ENCODE data around the gene SNX9. TPM values are rescaled to one million over a fixed set of nuclear protein-coding genes. Genes with fewer than 3 reads are reported as not detected.

The SNX9 gene
- total RNA-seq, 1 donor from 2014 or later, result 25.0 TPM

GRCh38 chr6:157891544-157892362, 68.7 kb downstream of the SNX9 start:
- H3K27ac ChIP-seq, result no peak overlapping the region
- no peak for TF ChIP-seq CTCF (IDR thresholded peaks at IDR 0.05)
- H3K9me3 ChIP-seq, result no peaks in the 10 kb centered on the region
- peaks cover under 1% of the 10 kb centered on the region for H3K36me3 ChIP-seq
- ATAC-seq (peak; percentile 77), DNase-seq (no peak)
- no peak overlapping the region for H3K4me3 ChIP-seq
- intact Hi-C loops (cut with DNase I), result no loop called here
- H3K4me1 ChIP-seq, result no peaks in the 10 kb centered on the region
- no peaks in the 10 kb centered on the region for H3K27me3 ChIP-seq

GRCh38 chr6:157892363-157892877, 69.4 kb downstream of the SNX9 start:
- no peaks in the 10 kb centered on the region for H3K4me1 ChIP-seq
- no peak overlapping the region for H3K4me3 ChIP-seq
- peaks cover 8% of the 10 kb centered on the region for H3K36me3 ChIP-seq
- no peak for TF ChIP-seq CTCF (IDR thresholded peaks at IDR 0.05)
- intact Hi-C loops (cut with DNase I), result no loop called here
- no peak overlapping the region for H3K27ac ChIP-seq
- DNase-seq, result no peak
- no peaks in the 10 kb centered on the region for H3K27me3 ChIP-seq
- H3K9me3 ChIP-seq, result no peaks in the 10 kb centered on the region
- no peak for ATAC-seq

- no peak for DNase-seq
- Histone ChIP-seq H3K27ac (no peak overlapping the region), H3K4me3 (no peak overlapping the region), H3K36me3 (peaks cover 16% of the 10 kb centered on the region), H3K9me3 (no peaks in the 10 kb centered on the region), H3K27me3 (no peaks in the 10 kb centered on the region), H3K4me1 (no peaks in the 10 kb centered on the region)
- intact Hi-C loops (cut with DNase I), result no loop called here
- no peak for TF ChIP-seq CTCF (IDR thresholded peaks at IDR 0.05)
- no peak for ATAC-seq
These were observed 70.2 kb downstream of the SNX9 start for GRCh38 chr6:157893238-157893637.

GRCh38 chr6:157895585-157895984, 72.5 kb downstream of the SNX9 start:
- TF ChIP-seq CTCF (IDR thresholded peaks at IDR 0.05), result no peak
- intact Hi-C loops (cut with DNase I), result no loop called here
- ATAC-seq (no peak), DNase-seq (no peak)
- Histone ChIP-seq H3K27me3 (no peaks in the 10 kb centered on the region), H3K9me3 (no peaks in the 10 kb centered on the region), H3K36me3 (peaks cover 16% of the 10 kb centered on the region), H3K27ac (no peak overlapping the region), H3K4me1 (no peaks in the 10 kb centered on the region), H3K4me3 (no peak overlapping the region)

GRCh38 chr6:157896932-157897331, 73.9 kb downstream of the SNX9 start:
- intact Hi-C loops (cut with DNase I), result no loop called here
- DNase-seq (no peak), ATAC-seq (no peak)
- TF ChIP-seq CTCF (IDR thresholded peaks at IDR 0.05), result no peak
- H3K9me3 ChIP-seq, result no peaks in the 10 kb centered on the region
- no peaks in the 10 kb centered on the region for H3K27me3 ChIP-seq
- H3K36me3 ChIP-seq, result peaks cover 19% of the 10 kb centered on the region
- no peak overlapping the region for H3K4me3 ChIP-seq
- no peak overlapping the region for H3K27ac ChIP-seq
- no peaks in the 10 kb centered on the region for H3K4me1 ChIP-seq

Measured in upper lobe of right lung (tissue), 1 donor.